ENCODE measurements around the gene SPIRE2. TPM values are rescaled to one million over a fixed set of nuclear protein-coding genes. Genes with fewer than 3 reads are reported as not detected.

Gene SPIRE2
- total and polyA plus RNA-seq, 2 of the 13 experiments (the other 11 are each of a cell fraction or from before 2014, with no cell fraction given), result 13.3 to 37.5 TPM

- Histone ChIP-seq H3K9me3 (ENCODE audit: low read length) (no peaks in the 10 kb centered on the region), H3K27me3 (ENCODE audit: control insufficient read depth in 1 of 2, insufficient read depth in 2 of 2, low read length in 2 of 2) (no peaks in the 10 kb centered on the region), H3K4me1 (ENCODE audit: insufficient read depth, low read length) (peaks cover 16% of the 10 kb centered on the region), H3K79me2 (ENCODE audit: insufficient read depth, low read length) (no peaks in the 10 kb centered on the region), H3K4me3 (replicated peaks in 1 of 3; ENCODE audit: insufficient read depth in 1 of 3, low read depth in 2 of 3, low read length in 3 of 3) (no peak overlapping the region), H3K27ac (ENCODE audit: extremely low read length, insufficient read depth, low read length) (no peak overlapping the region), H3K36me3 (replicated peaks in 1 of 2; ENCODE audit: control insufficient read depth in 1 of 2, insufficient read depth in 2 of 2, low read length in 2 of 2) (peaks cover 46 to 82% of the 10 kb centered on the region in 2 experiments), H4K20me1 (ENCODE audit: insufficient read depth, low read length) (no peaks in the 10 kb centered on the region), H3K9ac (ENCODE audit: insufficient read depth, low read depth, low read length) (no peak overlapping the region), H2AFZ (ENCODE audit: low read length) (no peak overlapping the region), H3K4me2 (ENCODE audit: low read depth, low read length) (no peak overlapping the region)
- FAIRE-seq (no peak), ATAC-seq (no peak), DNase-seq (ENCODE audit: low spot score) (no peak)
- 92% methylated on average over 7 of the region's 7 CpGs for WGBS (ENCODE audit: low lambda C conversion rate)
- no TSS peak for BruUV-seq (replicated peaks)
- intact Hi-C loops (cut with micrococcal nuclease; ENCODE audit: unreplicated experiment), result no loop called here
- ChIA-PET POLR2A (no interaction called here), CTCF (ENCODE audit: low intra/inter-chr PET ratio, low total read pairs) (no interaction called here)
- TF ChIP-seq SNAPC5 (CRISPR knock-in tag; IDR thresholded peaks at IDR 0.05; ENCODE audit: borderline replicate concordance) (no peak), CBFB (CRISPR knock-in tag; IDR thresholded peaks at IDR 0.05) (no peak), ZFY (CRISPR knock-in tag; IDR thresholded peaks at IDR 0.05) (no peak), ZNF44 (CRISPR knock-in tag; IDR thresholded peaks at IDR 0.05) (no peak), ZNF562 (CRISPR knock-in tag; IDR thresholded peaks at IDR 0.05; ENCODE audit: borderline replicate concordance) (no peak), ZNF367 (CRISPR knock-in tag; IDR thresholded peaks at IDR 0.05; ENCODE audit: borderline replicate concordance) (no peak), HOXA7 (CRISPR knock-in tag; IDR thresholded peaks at IDR 0.05) (no peak), TBX3 (IDR thresholded peaks at IDR 0.05; ENCODE audit: borderline replicate concordance) (no peak), ZFAT (CRISPR knock-in tag; conservative IDR thresholded peaks at IDR 0.05) (no peak), ZBTB38 (CRISPR knock-in tag; IDR thresholded peaks at IDR 0.05) (no peak), ZNF839 (CRISPR knock-in tag; IDR thresholded peaks at IDR 0.05; ENCODE audit: borderline replicate concordance) (no peak), ZNF567 (CRISPR knock-in tag; IDR thresholded peaks at IDR 0.05; ENCODE audit: borderline replicate concordance) (no peak), ZNF180 (CRISPR knock-in tag; IDR thresholded peaks at IDR 0.05; ENCODE audit: borderline replicate concordance, low read depth) (no peak), ZNF674 (CRISPR knock-in tag; IDR thresholded peaks at IDR 0.05; ENCODE audit: low read depth) (no peak)
- in situ Hi-C loops (cut with HindIII; ENCODE audit: extremely low pct_ligation_motif_present, low pct_unique_long_range_greater_than_20kb), result no loop called here
These were observed 43.9 kb upstream of the SPIRE2 start for GRCh38 chr16:89784406-89784805.

All from HepG2 (cell line).